Hematopoietic multipotent progenitor cell treated with erythropoietin and hydrocortisone succinate and interleukin-3 and kit ligand, for 6 days (in vitro differentiated cells): ENCODE results near the gene TRMT13.
A peak's percentile ranks its signal among the peaks of the same experiment; 100 is the strongest.

Source experiments
- DNase-seq: peaks from one replicate; pipeline ENCODE4 v3.0.0-alpha.2; 2015

The TRMT13 gene

GRCh38 chr1:100132566-100133477, at the start of gene TRMT13, which contains the start of gene SASS6:
Gene TRMT13, plus strand, starts transcription at chr1:100133163. Its CDS starts 6 bp downstream, at chr1:100133169.
Gene SASS6, minus strand, starts transcription at chr1:100132930. Its CDS starts 116 bp downstream, at chr1:100132814.
- peak; percentile 99 for DNase-seq

GRCh38 chr1:100087396-100087795, 45.6 kb upstream of the TRMT13 start:
- no peak for DNase-seq

GRCh38 chr1:100089082-100089481, 43.9 kb upstream of the TRMT13 start:
- DNase-seq: no peak

- no peak for DNase-seq
Measured at GRCh38 chr1:100090471-100090870, 42.5 kb upstream of the TRMT13 start.

- peak; percentile 40 for DNase-seq
Measured at GRCh38 chr1:100100202-100100601, 32.8 kb upstream of the TRMT13 start.

GRCh38 chr1:100101564-100101963, 31.4 kb upstream of the TRMT13 start:
- DNase-seq: no peak

GRCh38 chr1:100107696-100108095, 25.3 kb upstream of the TRMT13 start:
- DNase-seq: no peak

- no peak for DNase-seq
Measured at GRCh38 chr1:100109554-100110066, 23.4 kb upstream of the TRMT13 start.

- DNase-seq: no peak
Measured at GRCh38 chr1:100115524-100115923, 17.4 kb upstream of the TRMT13 start.

GRCh38 chr1:100122177-100122576, 10.8 kb upstream of the TRMT13 start:
- no peak for DNase-seq

GRCh38 chr1:100127226-100127625, 5.7 kb upstream of the TRMT13 start:
- no peak for DNase-seq

- DNase-seq: peak; percentile 43
Measured at GRCh38 chr1:100130552-100131077, 2.3 kb upstream of the TRMT13 start.

GRCh38 chr1:100131623-100132022, 1.3 kb upstream of the TRMT13 start:
- DNase-seq: no peak

- DNase-seq: peak; percentile 34
Measured at GRCh38 chr1:100134872-100135271, 1.9 kb downstream of the TRMT13 start.

GRCh38 chr1:100137602-100138001, 4.6 kb downstream of the TRMT13 start:
- no peak for DNase-seq

GRCh38 chr1:100141192-100141591, 8.2 kb downstream of the TRMT13 start:
- DNase-seq: no peak

GRCh38 chr1:100142343-100142742, 9.4 kb downstream of the TRMT13 start:
- no peak for DNase-seq

- no peak for DNase-seq
Measured at GRCh38 chr1:100145116-100145515, 12.2 kb downstream of the TRMT13 start.

- DNase-seq: no peak
Measured at GRCh38 chr1:100146958-100147357, 14.0 kb downstream of the TRMT13 start.

- no peak for DNase-seq
Measured at GRCh38 chr1:100147875-100148274, 14.9 kb downstream of the TRMT13 start.

- no peak for DNase-seq
Measured at GRCh38 chr1:100151679-100152078, 18.7 kb downstream of the TRMT13 start.

- no peak for DNase-seq
Measured at GRCh38 chr1:100152271-100152670, 19.3 kb downstream of the TRMT13 start.

GRCh38 chr1:100162881-100163280, 29.9 kb downstream of the TRMT13 start:
- no peak for DNase-seq

- DNase-seq: no peak
Measured at GRCh38 chr1:100164216-100164615, 31.3 kb downstream of the TRMT13 start.
